GM18907 (cell line): ENCODE results near the gene SLC39A1.
"Not testable (repeated sequence)": the region's sequence is repeated elsewhere in the genome, so short reads cannot be mapped to it uniquely, and the experiment has no call there.

Source experiments
- ATAC-seq: cut with Tn5 transposase; IDR thresholded peaks from one replicate; pipeline ENCODE4 v1.9.1; 2021; ENCODE audit warnings: mild to moderate bottlenecking, moderate library complexity; ENCODE audit not compliant: unreplicated experiment

Gene SLC39A1

GRCh38 chr1:153932156-153933131, 30.9 kb downstream of the SLC39A1 start:
- no peak for ATAC-seq

GRCh38 chr1:153929981-153930948, 33.1 kb downstream of the SLC39A1 start:
- no peak for ATAC-seq

- ATAC-seq = no peak
Observed at GRCh38 chr1:153929426-153929825, 33.9 kb downstream of the SLC39A1 start.

- no peak for ATAC-seq
Observed at GRCh38 chr1:153928791-153929341, 34.5 kb downstream of the SLC39A1 start.

- ATAC-seq = no peak
Observed at GRCh38 chr1:153928245-153928644, 35.1 kb downstream of the SLC39A1 start.

- no peak for ATAC-seq
Observed at GRCh38 chr1:153926405-153926804, 36.9 kb downstream of the SLC39A1 start.

GRCh38 chr1:153922972-153923925, 40.1 kb downstream of the SLC39A1 start, which contains the start of gene GATAD2B:
TSS of gene GATAD2B (minus strand) at chr1:153922972. CDS start at chr1:153828347, 94,625 bp downstream.
- peak; percentile 95 for ATAC-seq

GRCh38 chr1:153922076-153922971, 41.0 kb downstream of the SLC39A1 start:
- ATAC-seq = peak; percentile 44

GRCh38 chr1:153921803-153922075, 41.6 kb downstream of the SLC39A1 start:
- ATAC-seq = no peak

GRCh38 chr1:153921080-153921802, 42.1 kb downstream of the SLC39A1 start:
- ATAC-seq = no peak

GRCh38 chr1:153919876-153920852, 43.2 kb downstream of the SLC39A1 start:
- ATAC-seq = no peak

- ATAC-seq = no peak
Observed at GRCh38 chr1:153916297-153916696, 47.0 kb downstream of the SLC39A1 start.

- no peak for ATAC-seq
Observed at GRCh38 chr1:153912349-153912748, 51.0 kb downstream of the SLC39A1 start.

- not testable (repeated sequence) for ATAC-seq
Observed at GRCh38 chr1:153910560-153910959, 52.8 kb downstream of the SLC39A1 start.
